HepG2 (cell line): ENCODE data around the gene MBD4. TPM values are rescaled to one million over a fixed set of nuclear protein-coding genes. Genes with fewer than 3 reads are reported as not detected.

ENCODE experiments used
- BCL3 ChIP-seq: sonication (generic); formaldehyde crosslinking; IDR thresholded peaks from 2 replicates; pipeline ENCODE4 v1.5.1; 2020; ENCODE audit warnings: mild to moderate bottlenecking, missing genetic modification reagents, moderate library complexity
- FOXO1 ChIP-seq: sonication (generic); formaldehyde crosslinking; IDR thresholded peaks from 2 replicates; pipeline ENCODE4 v1.4.0; 2020; ENCODE audit warnings: missing genetic modification reagents
- SNAI1 ChIP-seq: sonication (generic); formaldehyde crosslinking; IDR thresholded peaks from 2 replicates; pipeline ENCODE4 v1.5.0; 2020; ENCODE audit warnings: mild to moderate bottlenecking, missing genetic modification reagents, borderline replicate concordance
- ZNF354B ChIP-seq: sonication (generic); formaldehyde crosslinking; IDR thresholded peaks from 2 replicates; pipeline ENCODE4 v1.8.0; 2022; ENCODE audit warnings: mild to moderate bottlenecking, missing genetic modification reagents
- ZNF557 ChIP-seq: sonication (generic); formaldehyde crosslinking; IDR thresholded peaks from 2 replicates; pipeline ENCODE4 v1.4.0; 2020; ENCODE audit warnings: missing genetic modification reagents
- ZNF737 ChIP-seq: sonication (generic); formaldehyde crosslinking; IDR thresholded peaks from 2 replicates; pipeline ENCODE4 v1.5.0; 2020; ENCODE audit warnings: missing genetic modification reagents, mild to moderate bottlenecking, borderline replicate concordance
- polyA plus RNA-seq, 8 experiments: library from polyadenylated mRNA; depleted of rRNA in 3 of 8; stranded (reverse) in 7 of 8; unstranded in 1 of 8; fragments of >200 nt; fragmentation: Illumina TruSeq in 4 of 8; extraction: Trizol in 4 of 8; gene quantifications; 2 replicates each; pipeline versions ENCODE4 v1.2.1 to v1.2.3, GENCODE V29; 2011 to 2016; ENCODE audit warnings: low read depth in 4 of 8, missing spikeins in 1 of 8, mixed read lengths in 1 of 8; ENCODE audit not compliant: insufficient read depth in 1 of 8
- total RNA-seq, 5 experiments: library from RNA; depleted of rRNA; stranded (reverse); fragments of >200 nt; fragmentation: Illumina TruSeq; extraction: Trizol; gene quantifications; 2 replicates each; pipeline ENCODE4 v1.2.3, GENCODE V29; 2016; ENCODE audit warnings: low read depth in 1 of 5
- TF ChIP-seq, protein P1 (sequence below), 2 experiments: fragments of 450-650 bp in 1 of 2; sonication (generic) in 1 of 2; formaldehyde crosslinking in 1 of 2; IDR thresholded peaks; 2 replicates each; pipeline versions ENCODE4 v1.6.1 to v1.8.0; 2016 to 2022; ENCODE audit warnings: antibody characterized with exemption in 1 of 2, mild to moderate bottlenecking in 1 of 2, missing genetic modification reagents in 1 of 2
- TF ChIP-seq, protein P2 (sequence below): sonication (generic); formaldehyde crosslinking; IDR thresholded peaks from 2 replicates; pipeline ENCODE4 v1.8.0; 2022; ENCODE audit warnings: mild to moderate bottlenecking, missing genetic modification reagents, moderate library complexity

The MBD4 gene
- total and polyA plus RNA-seq, 2 of the 13 experiments (the other 11 are each of a cell fraction or from before 2014, with no cell fraction given) = 14.9 to 25.3 TPM

GRCh38 chr3:129435367-129435766, 4.4 kb downstream of the MBD4 start (continued):
- TF ChIP-seq, protein P1, sequence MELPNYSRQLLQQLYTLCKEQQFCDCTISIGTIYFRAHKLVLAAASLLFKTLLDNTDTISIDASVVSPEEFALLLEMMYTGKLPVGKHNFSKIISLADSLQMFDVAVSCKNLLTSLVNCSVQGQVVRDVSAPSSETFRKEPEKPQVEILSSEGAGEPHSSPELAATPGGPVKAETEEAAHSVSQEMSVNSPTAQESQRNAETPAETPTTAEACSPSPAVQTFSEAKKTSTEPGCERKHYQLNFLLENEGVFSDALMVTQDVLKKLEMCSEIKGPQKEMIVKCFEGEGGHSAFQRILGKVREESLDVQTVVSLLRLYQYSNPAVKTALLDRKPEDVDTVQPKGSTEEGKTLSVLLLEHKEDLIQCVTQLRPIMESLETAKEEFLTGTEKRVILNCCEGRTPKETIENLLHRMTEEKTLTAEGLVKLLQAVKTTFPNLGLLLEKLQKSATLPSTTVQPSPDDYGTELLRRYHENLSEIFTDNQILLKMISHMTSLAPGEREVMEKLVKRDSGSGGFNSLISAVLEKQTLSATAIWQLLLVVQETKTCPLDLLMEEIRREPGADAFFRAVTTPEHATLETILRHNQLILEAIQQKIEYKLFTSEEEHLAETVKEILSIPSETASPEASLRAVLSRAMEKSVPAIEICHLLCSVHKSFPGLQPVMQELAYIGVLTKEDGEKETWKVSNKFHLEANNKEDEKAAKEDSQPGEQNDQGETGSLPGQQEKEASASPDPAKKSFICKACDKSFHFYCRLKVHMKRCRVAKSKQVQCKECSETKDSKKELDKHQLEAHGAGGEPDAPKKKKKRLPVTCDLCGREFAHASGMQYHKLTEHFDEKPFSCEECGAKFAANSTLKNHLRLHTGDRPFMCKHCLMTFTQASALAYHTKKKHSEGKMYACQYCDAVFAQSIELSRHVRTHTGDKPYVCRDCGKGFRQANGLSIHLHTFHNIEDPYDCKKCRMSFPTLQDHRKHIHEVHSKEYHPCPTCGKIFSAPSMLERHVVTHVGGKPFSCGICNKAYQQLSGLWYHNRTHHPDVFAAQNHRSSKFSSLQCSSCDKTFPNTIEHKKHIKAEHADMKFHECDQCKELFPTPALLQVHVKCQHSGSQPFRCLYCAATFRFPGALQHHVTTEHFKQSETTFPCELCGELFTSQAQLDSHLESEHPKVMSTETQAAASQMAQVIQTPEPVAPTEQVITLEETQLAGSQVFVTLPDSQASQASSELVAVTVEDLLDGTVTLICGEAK (IDR thresholded peaks at IDR 0.05) = no peak
- TF ChIP-seq, protein P1 (CRISPR knock-in tag; IDR thresholded peaks at IDR 0.05) = no peak
- TF ChIP-seq SNAI1 (CRISPR knock-in tag) (no peak), ZNF354B (CRISPR knock-in tag) (no peak), ZNF557 (CRISPR knock-in tag) (no peak), BCL3 (CRISPR knock-in tag) (no peak), FOXO1 (CRISPR knock-in tag) (no peak), ZNF737 (no peak)
- TF ChIP-seq, protein P2, sequence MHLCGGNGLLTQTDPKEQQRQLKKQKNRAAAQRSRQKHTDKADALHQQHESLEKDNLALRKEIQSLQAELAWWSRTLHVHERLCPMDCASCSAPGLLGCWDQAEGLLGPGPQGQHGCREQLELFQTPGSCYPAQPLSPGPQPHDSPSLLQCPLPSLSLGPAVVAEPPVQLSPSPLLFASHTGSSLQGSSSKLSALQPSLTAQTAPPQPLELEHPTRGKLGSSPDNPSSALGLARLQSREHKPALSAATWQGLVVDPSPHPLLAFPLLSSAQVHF (CRISPR knock-in tag) = no peak
